K562 (cell line): Measurements from ENCODE around the gene LLPH. TPM values are rescaled to one million over a fixed set of nuclear protein-coding genes. Genes with fewer than 3 reads are reported as not detected.

ENCODE experiments used
- ARID3B ChIP-seq: fragments of 250-450 bp; sonication (Bioruptor Pico); IDR thresholded peaks from 2 replicates; pipeline ENCODE4 v1.4.0; 2020; ENCODE audit warnings: borderline replicate concordance
- BCOR ChIP-seq: fragments of 450-650 bp; IDR thresholded peaks from 2 replicates; pipeline ENCODE4 v1.6.1; 2016
- CLOCK ChIP-seq: fragments of 250-450 bp; sonication (Bioruptor Pico); IDR thresholded peaks from 2 replicates; pipeline ENCODE4 v1.4.0; 2020; ENCODE audit warnings: mild to moderate bottlenecking, moderate library complexity, borderline replicate concordance
- DEAF1 ChIP-seq: fragments of 450-650 bp; formaldehyde crosslinking; IDR thresholded peaks from 2 replicates; pipeline ENCODE4 v1.4.0; 2020; ENCODE audit warnings: mild to moderate bottlenecking, moderate library complexity
- GTF2B ChIP-seq: IDR thresholded peaks from 2 replicates; pipeline ENCODE4 v1.6.1; 2011; ENCODE audit not compliant: insufficient read length; ENCODE audit errors: extremely low read depth
- GTF2E2 ChIP-seq: fragments of 200-800 bp; sonication (Bioruptor generic); IDR thresholded peaks from 2 replicates; pipeline ENCODE4 v1.6.1; 2016; ENCODE audit warnings: missing genetic modification characterization, missing compliant biosample characterization
- ILK ChIP-seq: fragments of 450-650 bp; IDR thresholded peaks from 2 replicates; pipeline ENCODE4 v1.6.1; 2016; ENCODE audit warnings: missing genetic modification characterization, low read depth, mild to moderate bottlenecking, missing compliant biosample characterization, moderate library complexity, borderline replicate concordance
- MLX ChIP-seq, 2 experiments: fragments of 450-650 bp in 1 of 2; sonication (generic) in 1 of 2; formaldehyde crosslinking; conservative IDR thresholded peaks; 2 replicates each; pipeline versions ENCODE4 v1.4.0 to v1.8.1; 2020 to 2022; ENCODE audit warnings: mild to moderate bottlenecking in 1 of 2, missing genetic modification reagents in 1 of 2
- NFRKB ChIP-seq: fragments of 450-650 bp; IDR thresholded peaks from 2 replicates; pipeline ENCODE4 v1.6.1; 2016; ENCODE audit warnings: low read depth
- POLR3A ChIP-seq: IDR thresholded peaks from 2 replicates; pipeline ENCODE4 v1.6.1; 2011; ENCODE audit warnings: borderline replicate concordance, mild to moderate bottlenecking, moderate library complexity; ENCODE audit not compliant: insufficient read length, insufficient read depth; ENCODE audit errors: extremely low read depth
- PPARD ChIP-seq: fragments of 250-450 bp; sonication (Bioruptor Pico); IDR thresholded peaks from 2 replicates; pipeline ENCODE4 v1.8.0; 2022; ENCODE audit warnings: inconsistent platforms, mild to moderate bottlenecking, moderate library complexity
- PURB ChIP-seq: sonication (generic); formaldehyde crosslinking; IDR thresholded peaks from 2 replicates; pipeline ENCODE4 v1.9.0; 2021; ENCODE audit warnings: low read depth, mild to moderate bottlenecking, missing genetic modification reagents
- SRSF1 ChIP-seq: fragments of 200-400 bp; formaldehyde crosslinking; IDR thresholded peaks from 2 replicates; pipeline ENCODE4 v1.6.1; 2017; ENCODE audit warnings: mild to moderate bottlenecking, low read depth, low read length, moderate library complexity
- TAF15 ChIP-seq: fragments of 200-400 bp; formaldehyde crosslinking; IDR thresholded peaks from 2 replicates; pipeline ENCODE4 v1.6.1; 2017; ENCODE audit warnings: mild to moderate bottlenecking, low read depth, low read length, moderate library complexity
- USF1 ChIP-seq: sonication (generic); formaldehyde crosslinking; IDR thresholded peaks from 2 replicates; pipeline ENCODE4 v1.9.0; 2022; ENCODE audit warnings: mild to moderate bottlenecking, missing genetic modification reagents
- XRCC3 ChIP-seq: fragments of 450-650 bp; IDR thresholded peaks from 2 replicates; pipeline ENCODE4 v1.6.1; 2017; ENCODE audit warnings: mild to moderate bottlenecking, moderate library complexity
- ZNF143 ChIP-seq: sonication (generic); formaldehyde crosslinking; IDR thresholded peaks from 2 replicates; pipeline ENCODE4 v1.9.0; 2022; ENCODE audit warnings: mild to moderate bottlenecking, missing genetic modification reagents
- ZNF696 ChIP-seq: fragments of 250-450 bp; sonication (Bioruptor Pico); conservative IDR thresholded peaks from 2 replicates; pipeline ENCODE4 v1.4.0; 2020; ENCODE audit warnings: mild to moderate bottlenecking, moderate library complexity
- ZNF785 ChIP-seq: fragments of 250-450 bp; sonication (Bioruptor Pico); IDR thresholded peaks from 2 replicates; pipeline ENCODE4 v1.4.0; 2020; ENCODE audit warnings: mild to moderate bottlenecking
- polyA plus RNA-seq, 8 experiments: library from polyadenylated mRNA; depleted of rRNA in 4 of 8; stranded (reverse) in 5 of 8; unstranded in 3 of 8; fragments of >200 nt; fragmentation: Nextera tagmentation in 2 of 8; fragmentation: Illumina TruSeq in 1 of 8; extraction: Ambion mirVana in 2 of 8; extraction: Trizol in 1 of 8; gene quantifications; 2 replicates each; pipeline versions ENCODE4 v1.2.1 to v1.2.3, GENCODE V29; 2011 to 2014; ENCODE audit warnings: inconsistent platforms in 1 of 8, missing spikeins in 1 of 8
- total RNA-seq, 7 experiments: library from RNA; depleted of rRNA in 6 of 7; stranded (reverse); fragments of >200 nt in 6 of 7; fragmentation: Illumina TruSeq in 2 of 7; extraction: Trizol in 2 of 7; gene quantifications; 2 replicates each; pipeline versions ENCODE4 v1.2.1 to v1.2.3, GENCODE V29; 2011 to 2021; ENCODE audit warnings: low replicate concordance in 1 of 7

The LLPH gene
- total and polyA plus RNA-seq, 9 of the 15 experiments (the other 6 are each of a cell fraction or from before 2014, with no cell fraction given), result 19.1 to 87.3 (median 59.6) TPM

- TF ChIP-seq ZNF785 (CRISPR knock-in tag), result no peak
- TF ChIP-seq DEAF1 (CRISPR knock-in tag), result no peak
- no peak for TF ChIP-seq ZNF696 (CRISPR knock-in tag)
- TF ChIP-seq BCOR, result no peak
- TF ChIP-seq XRCC3, result no peak
- TF ChIP-seq PPARD (CRISPR knock-in tag), result no peak
- no peak for TF ChIP-seq GTF2B
- TF ChIP-seq ARID3B, result no peak
- peak; percentile 67 for TF ChIP-seq NFRKB
- TF ChIP-seq MLX (CRISPR knock-in tag; conservative IDR thresholded peaks at IDR 0.05), result no peak
- no peak for TF ChIP-seq GTF2E2 (tag)
- no peak for TF ChIP-seq CLOCK (CRISPR knock-in tag)
- TF ChIP-seq TAF15, result no peak
- TF ChIP-seq USF1 (CRISPR knock-in tag), result no peak
- TF ChIP-seq ILK, result no peak
- TF ChIP-seq POLR3A, result no peak
- peak; percentile 81 for TF ChIP-seq ZNF143 (CRISPR knock-in tag)
- TF ChIP-seq PURB (CRISPR knock-in tag), result no peak
- no peak for TF ChIP-seq SRSF1
Observed at GRCh38 chr12:66130267-66131066, at the start of gene LLPH (continued).
